GM18873 (cell line): ENCODE results near the gene LAMA4.

Experiments used
- ATAC-seq: cut with Tn5 transposase; IDR thresholded peaks from one replicate; pipeline ENCODE4 v1.9.1; 2021; ENCODE audit warnings: mild to moderate bottlenecking, moderate library complexity, moderate number of reproducible peaks; ENCODE audit not compliant: unreplicated experiment, low FRiP score

LAMA4 gene

DNA sequence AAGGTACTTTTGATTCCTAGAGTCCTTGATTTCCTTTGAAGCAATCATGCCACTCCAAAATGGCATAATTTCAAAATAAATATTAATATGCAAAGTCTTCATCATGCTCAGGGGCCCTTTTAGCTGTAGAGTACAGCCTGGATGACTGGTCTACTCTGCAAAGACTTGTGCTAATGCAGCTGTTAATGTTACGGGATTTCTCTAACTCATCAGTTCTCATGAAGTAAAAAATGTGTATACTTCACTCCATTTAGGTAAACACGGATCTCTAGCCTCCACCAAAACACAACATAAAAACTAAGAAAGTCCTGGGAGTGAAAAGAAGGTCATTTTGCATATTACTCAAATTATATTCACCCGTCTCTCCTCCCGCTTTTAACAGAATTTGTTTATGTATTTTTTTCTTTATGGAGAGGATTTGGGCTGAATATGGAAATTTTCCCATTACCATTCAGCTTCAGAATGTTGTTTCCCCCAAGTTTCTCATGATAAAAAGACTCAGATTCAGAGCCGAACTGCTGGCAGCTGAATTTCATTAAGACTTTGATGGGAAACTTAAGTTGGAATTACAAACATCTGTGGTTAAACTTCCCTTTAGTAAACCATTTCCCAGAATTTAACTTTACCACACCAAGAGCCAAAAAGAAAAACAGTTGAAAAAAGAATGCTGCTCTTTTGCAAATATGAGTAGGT, 8.7 kb downstream of the LAMA4 start:
- no peak for ATAC-seq

DNA sequence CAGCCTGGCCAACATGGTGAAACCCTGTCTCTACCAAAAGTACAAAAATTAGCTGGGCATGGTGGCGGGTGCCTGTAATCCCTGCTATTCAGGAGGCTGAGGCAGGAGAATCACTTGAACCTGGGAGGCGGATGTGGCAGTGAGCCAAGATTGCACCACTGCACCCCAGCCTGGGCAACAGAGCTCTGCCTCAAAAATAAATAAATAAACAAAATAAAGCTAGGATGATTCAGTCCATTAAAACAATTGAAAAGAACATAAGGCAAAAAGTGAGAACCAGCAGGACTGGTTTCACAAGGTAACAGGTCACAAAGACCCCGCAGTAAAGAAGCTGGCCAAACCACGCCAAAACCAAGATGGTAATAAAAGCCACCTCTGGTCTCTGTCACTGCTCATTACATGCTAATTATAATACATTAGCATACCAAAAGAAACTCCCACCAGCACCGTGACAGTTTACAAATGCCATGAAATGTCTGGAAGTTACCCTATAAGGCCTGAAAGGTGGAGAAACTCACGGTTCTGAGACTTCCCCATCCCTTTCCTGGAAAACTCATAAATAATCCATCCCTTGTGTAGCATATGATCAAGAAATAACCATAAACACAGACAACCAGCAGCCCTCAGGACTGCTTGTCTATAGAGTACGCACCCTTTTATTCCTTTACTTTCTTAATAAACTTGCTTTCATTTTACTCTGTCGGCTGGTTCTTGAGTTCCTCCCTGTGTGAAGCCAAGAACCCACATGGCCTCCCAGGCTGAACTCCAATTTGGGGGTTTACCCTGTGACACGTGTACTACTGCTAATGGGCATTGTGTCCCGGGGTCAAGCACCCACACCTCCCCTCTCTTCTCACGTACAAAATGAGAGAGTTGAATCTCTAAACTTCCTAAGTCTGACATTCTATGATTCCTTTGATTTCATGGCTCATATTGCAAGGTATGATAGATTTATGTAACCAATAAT, 10.2 kb downstream of the LAMA4 start:
- ATAC-seq: no peak

GRCh38 chr6:112241820-112242429, 12.4 kb downstream of the LAMA4 start:
- ATAC-seq: no peak

DNA sequence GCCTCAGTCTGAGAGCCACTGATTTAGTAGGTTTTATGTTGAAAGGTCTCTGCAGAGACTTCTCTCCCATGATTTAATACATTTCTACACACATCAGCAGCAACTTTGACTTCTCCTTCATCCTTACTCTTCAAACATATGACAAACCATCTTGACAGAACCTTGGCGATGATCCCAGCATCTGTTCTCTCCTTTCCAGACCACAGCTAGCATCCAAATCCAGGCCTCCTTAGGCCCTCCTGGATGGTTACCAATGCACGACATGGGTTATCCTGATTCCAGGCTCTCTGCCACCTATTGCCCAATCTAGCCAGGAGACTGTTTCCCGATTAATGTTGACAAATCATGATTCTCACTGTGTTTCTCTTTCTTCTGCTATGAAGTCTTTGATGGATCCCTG, 16.8 kb downstream of the LAMA4 start:
- ATAC-seq: no peak

GRCh38 chr6:112237066-112237465, 17.3 kb downstream of the LAMA4 start:
- no peak for ATAC-seq

GRCh38 chr6:112235956-112236355, 18.4 kb downstream of the LAMA4 start:
- ATAC-seq: no peak

GRCh38 chr6:112234601-112235000, 19.8 kb downstream of the LAMA4 start:
- no peak for ATAC-seq

- no peak for ATAC-seq
These were observed 20.5 kb downstream of the LAMA4 start for GRCh38 chr6:112233847-112234246.

- no peak for ATAC-seq
These were observed 21.5 kb downstream of the LAMA4 start for GRCh38 chr6:112232845-112233256.

- ATAC-seq: no peak
These were observed 22.7 kb downstream of the LAMA4 start for GRCh38 chr6:112231594-112232060.

GRCh38 chr6:112231164-112231563, 23.2 kb downstream of the LAMA4 start:
- ATAC-seq: no peak

- no peak for ATAC-seq
These were observed 25.7 kb downstream of the LAMA4 start for GRCh38 chr6:112228480-112229332.

DNA sequence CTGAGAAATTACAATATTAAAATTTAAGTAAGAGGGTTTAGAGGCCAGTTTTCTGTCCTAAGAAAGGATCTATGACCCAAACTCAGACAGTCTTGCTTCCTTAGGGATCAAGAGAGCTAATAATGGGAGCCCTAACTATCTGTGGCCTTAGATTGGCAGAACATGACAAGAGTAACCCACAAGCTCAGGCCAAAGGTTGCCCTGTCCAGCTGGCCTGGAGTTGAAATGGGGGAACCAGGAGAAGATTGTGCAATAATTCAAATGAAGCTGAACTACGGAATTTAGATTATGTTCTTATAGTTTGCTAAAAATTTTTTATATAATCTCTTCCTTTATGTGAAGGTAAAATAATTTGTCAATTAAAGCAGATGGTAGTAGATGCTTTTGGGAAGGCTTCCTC, 26.4 kb downstream of the LAMA4 start:
- no peak for ATAC-seq

- no peak for ATAC-seq
These were observed 27.0 kb downstream of the LAMA4 start for GRCh38 chr6:112227411-112227810.

DNA sequence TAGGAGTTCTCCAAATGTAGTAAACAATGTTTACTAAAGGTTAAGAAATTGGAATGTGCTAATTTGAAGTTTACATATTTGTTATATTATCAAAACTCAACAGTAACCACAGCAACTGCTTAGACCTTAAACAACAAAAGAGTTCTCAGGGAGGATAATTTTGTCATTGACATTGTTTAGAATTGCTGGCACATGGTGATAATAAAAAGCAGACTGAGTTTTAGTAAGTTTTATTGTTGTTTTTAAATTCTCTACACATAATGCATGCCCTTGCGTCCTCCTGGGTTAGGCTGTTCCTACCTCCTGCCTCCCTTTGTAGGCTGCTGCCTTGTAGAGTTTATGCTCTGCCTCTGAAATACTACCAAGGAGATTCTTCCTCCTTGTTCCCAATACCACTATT, 28.7 kb downstream of the LAMA4 start:
- no peak for ATAC-seq

DNA sequence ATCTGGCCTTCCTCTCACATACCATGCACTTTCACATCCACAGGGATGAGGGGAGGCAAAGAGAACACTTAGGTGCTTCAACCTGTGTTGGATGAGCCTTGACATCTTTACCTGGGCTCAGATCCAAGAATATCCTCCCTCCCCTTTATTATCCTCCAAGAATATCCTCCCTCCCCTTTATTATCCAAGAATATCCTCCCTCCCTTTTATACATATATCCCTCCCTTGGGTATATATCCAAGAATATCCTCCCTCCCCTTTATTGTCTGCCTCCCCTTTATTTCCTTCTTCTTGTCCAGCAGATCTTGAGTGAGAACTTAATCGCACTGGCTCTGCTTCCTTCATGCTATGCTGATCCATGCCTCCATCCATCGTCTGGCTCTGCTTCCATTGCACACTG, 30.3 kb downstream of the LAMA4 start:
- no peak for ATAC-seq

DNA sequence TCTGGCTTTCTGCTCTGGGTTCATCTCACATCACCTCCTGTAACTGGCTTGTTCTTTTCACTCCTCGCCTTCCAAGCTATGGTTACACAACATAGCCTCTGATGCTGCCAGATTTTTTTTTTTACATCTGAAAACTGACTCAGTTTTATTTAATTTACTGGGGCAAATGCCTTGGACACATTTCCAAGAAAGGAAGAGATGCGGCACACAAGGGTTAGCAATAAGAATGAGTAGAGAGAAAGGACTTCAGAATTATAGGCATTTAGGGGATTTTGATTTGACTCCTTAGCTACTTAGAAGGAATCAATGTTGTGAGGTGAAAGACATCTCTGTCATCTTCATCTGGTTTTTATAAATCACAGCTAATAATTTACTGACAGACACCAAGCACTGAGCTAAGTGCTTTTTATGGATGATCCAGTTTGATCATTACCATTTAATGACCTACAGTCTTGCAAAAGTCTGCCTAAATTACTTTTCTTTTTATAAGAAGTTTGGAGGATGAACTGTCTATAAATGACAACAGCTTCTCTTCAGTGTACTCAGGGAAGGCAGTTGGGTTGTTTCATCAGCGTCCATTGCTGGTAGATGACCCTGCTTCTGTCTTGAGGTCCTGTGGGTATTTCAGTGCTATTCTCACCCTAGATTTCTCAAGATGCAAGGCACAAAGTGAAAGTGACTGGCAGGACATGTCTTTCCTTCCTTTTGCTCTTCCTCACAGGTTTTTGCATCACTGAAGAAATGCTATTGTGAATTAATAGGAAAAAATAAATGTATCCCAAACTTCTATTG, 31.1 kb downstream of the LAMA4 start:
- no peak for ATAC-seq

DNA sequence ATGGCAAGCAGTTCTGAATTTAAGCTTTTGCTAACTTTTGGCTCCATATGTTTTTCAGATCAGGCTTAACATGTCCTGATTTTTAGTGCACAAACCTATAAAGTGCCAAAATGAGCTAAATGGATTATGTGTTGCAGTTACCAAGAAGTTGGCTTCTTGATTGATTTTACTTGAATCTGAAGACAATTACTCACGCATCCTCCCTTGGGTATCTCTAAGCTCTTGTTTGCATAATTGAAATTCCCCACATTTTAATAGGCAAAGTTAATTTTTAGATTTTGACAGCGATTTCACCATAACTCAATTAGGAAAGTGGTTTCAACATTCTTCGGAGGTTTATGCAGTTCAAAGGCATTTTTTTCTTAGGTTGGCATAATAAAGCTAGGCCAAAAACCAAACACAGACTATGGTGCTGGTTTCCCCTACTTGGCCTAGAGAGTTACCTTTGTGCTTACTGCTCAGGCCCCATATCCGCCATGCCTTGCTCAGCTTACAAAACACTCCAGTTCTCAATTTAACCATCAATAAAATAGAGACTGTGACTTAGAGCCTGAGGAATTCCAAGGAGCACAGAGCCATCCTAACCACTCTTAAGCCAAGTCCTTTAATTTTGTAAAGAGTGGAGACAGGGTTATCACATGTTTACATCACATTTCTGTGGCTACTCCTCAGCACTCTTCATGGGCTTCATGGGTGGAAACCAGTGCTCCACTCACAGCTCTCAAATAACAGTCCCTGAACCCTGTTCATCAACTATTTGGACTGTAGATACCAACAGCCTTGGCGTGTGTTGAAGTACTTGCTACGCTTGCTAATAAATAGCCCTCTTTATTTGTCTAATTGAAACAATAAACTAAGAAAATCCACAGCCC, 32.1 kb downstream of the LAMA4 start:
- ATAC-seq: no peak

GRCh38 chr6:112221561-112221960, 32.8 kb downstream of the LAMA4 start:
- ATAC-seq: no peak
